OCI-LY7 (cell line): ENCODE data around the gene ACKR4. TPM values are rescaled to one million over a fixed set of nuclear protein-coding genes. Genes with fewer than 3 reads are reported as not detected.

Experiments
- BruUV-seq: library from RNA; stranded (reverse); fragments of 400-500 nt; replicated peaks from 2 replicates; lab custom pipeline; 2021; lab: Mats Ljungman, UMichigan
- CTCF ChIA-PET: fragments of 300-600 bp; sonication (Branson Sonifier 250); formaldehyde crosslinking; loops from one replicate; lab custom pipeline; 2022; ENCODE audit warnings: antibody characterized with exemption; ENCODE audit not compliant: unreplicated experiment; lab: Charles Lee
- POLR2A ChIA-PET: fragments of 300-600 bp; sonication (Branson Sonifier 250); formaldehyde crosslinking; loops from one replicate; lab custom pipeline; 2022; ENCODE audit warnings: antibody characterized with exemption; lab: Charles Lee
- DNase-seq: peaks from one replicate; pipeline ENCODE4 v3.0.0-alpha.2; 2015; ENCODE audit warnings: low spot score
- H2AFZ ChIP-seq: fragments of 200-600 bp; sonication (generic), shearing (Covaris generic); 2 replicates; pipeline ENCODE4 v1.6.1; 2014; ENCODE audit warnings: mild to moderate bottlenecking, antibody characterized with exemption, low read length, moderate library complexity
- H3K27ac ChIP-seq: fragments of 200-600 bp; sonication (generic); 2 replicates; pipeline ENCODE4 v1.5.1; 2014; ENCODE audit warnings: mixed run types, low read depth, mild to moderate bottlenecking, moderate library complexity, low read length, inconsistent platforms; ENCODE audit not compliant: poor library complexity, severe bottlenecking
- H3K36me3 ChIP-seq: fragments of 200-600 bp; sonication (generic); 2 replicates; pipeline ENCODE4 v1.6.1; 2014; ENCODE audit warnings: mild to moderate bottlenecking, antibody characterized with exemption, low read length, moderate library complexity, mixed read lengths; ENCODE audit not compliant: insufficient read depth
- H3K4me1 ChIP-seq: fragments of 200-600 bp; sonication (generic); 2 replicates; pipeline ENCODE4 v1.5.1; 2014; ENCODE audit warnings: mild to moderate bottlenecking, low read length; ENCODE audit not compliant: insufficient read depth, poor library complexity, severe bottlenecking
- H3K4me2 ChIP-seq: fragments of 200-600 bp; sonication (generic); 2 replicates; pipeline ENCODE4 v1.6.1; 2014; ENCODE audit warnings: mild to moderate bottlenecking, low read length
- H3K4me3 ChIP-seq: fragments of 200-600 bp; sonication (generic); 2 replicates; pipeline ENCODE4 v1.5.1; 2014; ENCODE audit warnings: mild to moderate bottlenecking, low read depth, low read length; ENCODE audit not compliant: poor library complexity, severe bottlenecking
- H3K79me2 ChIP-seq: fragments of 200-600 bp; sonication (generic); 2 replicates; pipeline ENCODE4 v1.6.1; 2016; ENCODE audit warnings: low read depth, mild to moderate bottlenecking, low read length, moderate library complexity, mixed read lengths; ENCODE audit not compliant: insufficient read depth
- H3K9me2 ChIP-seq: fragments of 200-600 bp; sonication (generic); 2 replicates; pipeline ENCODE4 v1.6.1; 2016; ENCODE audit warnings: mild to moderate bottlenecking, low read length, mixed read lengths; ENCODE audit not compliant: insufficient read depth
- H3K9me3 ChIP-seq: fragments of 200-600 bp; sonication (generic); 2 replicates; pipeline ENCODE4 v1.6.1; 2014; ENCODE audit warnings: mild to moderate bottlenecking, mixed run types, low read length, mixed read lengths
- H4K20me1 ChIP-seq: fragments of 200-600 bp; sonication (generic); 2 replicates; pipeline ENCODE4 v1.6.1; 2014; ENCODE audit warnings: mild to moderate bottlenecking, antibody characterized with exemption, low read length, moderate library complexity, mixed read lengths; ENCODE audit not compliant: insufficient read depth
- EZH2phosphoT487 ChIP-seq: fragments of 200-600 bp; sonication (generic); IDR thresholded peaks from 2 replicates; pipeline ENCODE4 v1.6.1; 2018; ENCODE audit warnings: low read depth, borderline replicate concordance, mild to moderate bottlenecking, mixed run types, antibody characterized with exemption, low read length, moderate library complexity, mixed read lengths
- intact Hi-C: fragments of 100-400 bp; cut with micrococcal nuclease; formaldehyde crosslinking; loops from one replicate; pipeline ENCODE4 v1.10.0; 2022; ENCODE audit not compliant: unreplicated experiment
- total RNA-seq, 2 experiments: library from RNA; depleted of rRNA in 1 of 2; stranded (reverse); fragments of >200 nt in 1 of 2; shearing (Covaris generic) in 1 of 2; gene quantifications; 2 replicates each; pipeline ENCODE4 v1.2.3, GENCODE V29; 2014 to 2022
- TF ChIP-seq, protein P1 (sequence below): fragments of 200-600 bp; sonication (generic); conservative IDR thresholded peaks from 2 replicates; pipeline ENCODE4 v1.5.1; 2014; ENCODE audit warnings: mild to moderate bottlenecking, antibody characterized with exemption, low read length, moderate library complexity, mixed read lengths

ACKR4 gene
- total RNA-seq, 2 experiments from 2014 or later: 2.4 to 2.5 TPM

GRCh38 chr3:132569580-132569979 is 27.5 kb upstream of the ACKR4 start:
- TF ChIP-seq, protein P1, sequence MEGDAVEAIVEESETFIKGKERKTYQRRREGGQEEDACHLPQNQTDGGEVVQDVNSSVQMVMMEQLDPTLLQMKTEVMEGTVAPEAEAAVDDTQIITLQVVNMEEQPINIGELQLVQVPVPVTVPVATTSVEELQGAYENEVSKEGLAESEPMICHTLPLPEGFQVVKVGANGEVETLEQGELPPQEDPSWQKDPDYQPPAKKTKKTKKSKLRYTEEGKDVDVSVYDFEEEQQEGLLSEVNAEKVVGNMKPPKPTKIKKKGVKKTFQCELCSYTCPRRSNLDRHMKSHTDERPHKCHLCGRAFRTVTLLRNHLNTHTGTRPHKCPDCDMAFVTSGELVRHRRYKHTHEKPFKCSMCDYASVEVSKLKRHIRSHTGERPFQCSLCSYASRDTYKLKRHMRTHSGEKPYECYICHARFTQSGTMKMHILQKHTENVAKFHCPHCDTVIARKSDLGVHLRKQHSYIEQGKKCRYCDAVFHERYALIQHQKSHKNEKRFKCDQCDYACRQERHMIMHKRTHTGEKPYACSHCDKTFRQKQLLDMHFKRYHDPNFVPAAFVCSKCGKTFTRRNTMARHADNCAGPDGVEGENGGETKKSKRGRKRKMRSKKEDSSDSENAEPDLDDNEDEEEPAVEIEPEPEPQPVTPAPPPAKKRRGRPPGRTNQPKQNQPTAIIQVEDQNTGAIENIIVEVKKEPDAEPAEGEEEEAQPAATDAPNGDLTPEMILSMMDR: no peak
- TF ChIP-seq EZH2phosphoT487: no peak
- peaks cover 2% of the 10 kb centered on the region for H3K4me1 ChIP-seq
- intact Hi-C loops: no loop called here
- H2AFZ ChIP-seq: no peak overlapping the region
- no TSS peak for BruUV-seq
- H3K4me3 ChIP-seq: no peak overlapping the region
- no peaks in the 10 kb centered on the region for H4K20me1 ChIP-seq
- H3K9me3 ChIP-seq: no peaks in the 10 kb centered on the region
- POLR2A ChIA-PET: interaction anchor here (1.2 kb wide), 1 partner anchor 16 kb away, joined by 3 read pairs; no protein-coding TSS in a partner anchor
- H3K27ac ChIP-seq: no peak overlapping the region
- peaks cover 2% of the 10 kb centered on the region; the same call in 1 of the 2 replicates for H3K36me3 ChIP-seq
- CTCF ChIA-PET: no interaction called here
- no peaks in the 10 kb centered on the region for H3K79me2 ChIP-seq
- no peak for DNase-seq
- H3K4me2 ChIP-seq: no peak overlapping the region
- H3K9me2 ChIP-seq: no peaks in the 10 kb centered on the region

DNA sequence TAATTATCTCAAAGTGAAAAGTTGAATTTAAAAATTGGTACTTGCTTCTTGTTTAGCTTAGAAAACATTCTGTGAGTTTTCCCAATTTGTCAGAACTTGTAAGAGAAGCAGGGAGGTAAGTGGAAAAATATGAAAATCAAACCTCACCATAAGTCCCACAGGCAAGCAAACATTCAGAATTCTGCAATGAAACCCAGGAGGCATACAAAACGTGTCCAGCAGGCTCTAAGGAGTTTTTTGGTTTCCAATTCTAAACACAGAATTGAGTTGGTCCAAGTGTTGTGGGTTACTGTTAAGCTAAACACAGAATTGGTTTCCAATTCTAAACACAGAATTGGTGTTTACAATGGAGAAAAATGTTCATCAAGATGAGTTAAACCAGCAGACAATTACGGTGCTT is 27.1 kb upstream of the ACKR4 start:
- TF ChIP-seq, protein P1: no peak
- no peak for TF ChIP-seq EZH2phosphoT487
- Histone ChIP-seq H3K9me2 (no peaks in the 10 kb centered on the region), H3K9me3 (no peaks in the 10 kb centered on the region), H3K36me3 (peaks cover 2% of the 10 kb centered on the region; the same call in 1 of the 2 replicates), H2AFZ (no peak overlapping the region), H3K4me1 (no peaks in the 10 kb centered on the region), H3K4me3 (no peak overlapping the region), H3K4me2 (no peak overlapping the region), H4K20me1 (no peaks in the 10 kb centered on the region), H3K27ac (no peak overlapping the region), H3K79me2 (no peaks in the 10 kb centered on the region)
- intact Hi-C loops: no loop called here
- CTCF ChIA-PET: no interaction called here
- DNase-seq: no peak
- POLR2A ChIA-PET: no interaction called here
- BruUV-seq: no TSS peak

- Histone ChIP-seq H4K20me1 (no peaks in the 10 kb centered on the region), H2AFZ (no peak overlapping the region), H3K36me3 (peaks cover 2% of the 10 kb centered on the region; the same call in 1 of the 2 replicates), H3K79me2 (no peaks in the 10 kb centered on the region), H3K4me3 (no peak overlapping the region), H3K4me1 (no peaks in the 10 kb centered on the region), H3K4me2 (no peak overlapping the region), H3K9me3 (no peaks in the 10 kb centered on the region), H3K27ac (no peak overlapping the region), H3K9me2 (no peaks in the 10 kb centered on the region)
- CTCF ChIA-PET: no interaction called here
- no peak for TF ChIP-seq EZH2phosphoT487
- TF ChIP-seq, protein P1: no peak
- BruUV-seq: no TSS peak
- no peak for DNase-seq
- POLR2A ChIA-PET: no interaction called here
- intact Hi-C loops: no loop called here
Observed at GRCh38 chr3:132573797-132574211, 23.3 kb upstream of the ACKR4 start.
